Endothelial cell of umbilical vein (primary cell): ENCODE results near the gene KAT2A. TPM values are rescaled to one million over a fixed set of nuclear protein-coding genes. Genes with fewer than 3 reads are reported as not detected.

Experiments
- BruUV-seq: library from RNA; stranded (reverse); fragments of 400-500 nt; replicated peaks from 2 replicates; lab custom pipeline; 2021; lab: Mats Ljungman, UMichigan
- CTCF ChIA-PET: fragments of 300-600, 350-600 bp; sonication (Branson Sonifier 250); formaldehyde crosslinking; loops from one replicate; lab custom pipeline; 2021; ENCODE audit warnings: antibody characterized with exemption, inconsistent platforms; lab: Charles Lee
- POLR2A ChIA-PET: fragments of 300-600, 350-600 bp; sonication (Branson Sonifier 250); formaldehyde crosslinking; loops from one replicate; lab custom pipeline; 2021; ENCODE audit warnings: antibody characterized with exemption, inconsistent platforms; lab: Charles Lee
- DNase-seq: peaks from one replicate; pipeline ENCODE4 v3.0.0-alpha.2; 2011; ENCODE audit warnings: low read depth, low spot score
- FAIRE-seq: peaks from 2 replicates; lab custom pipeline; 2011; peaks lifted over from hg19 to GRCh38; lab: Jason Lieb, UNC
- H2AFZ ChIP-seq: 2 replicates; pipeline ENCODE4 v1.6.0; 2012; ENCODE audit warnings: low read depth, low read length, control low read depth, inconsistent platforms
- H3K27ac ChIP-seq: 2 replicates; pipeline ENCODE4 v1.5.1; 2011; ENCODE audit warnings: low read depth, mild to moderate bottlenecking, control low read depth, low read length, moderate library complexity; ENCODE audit not compliant: insufficient read depth
- H3K27me3 ChIP-seq, 2 experiments: 2 replicates each; pipeline versions ENCODE4 v1.6.0 to v1.6.1; 2011; ENCODE audit warnings: low read length in 2 of 2, mixed read lengths in 1 of 2; ENCODE audit not compliant: control insufficient read depth in 2 of 2, insufficient read depth in 2 of 2
- H3K36me3 ChIP-seq, 2 experiments: 2 replicates in 1 of 2; 3 replicates in 1 of 2; pipeline ENCODE4 v1.5.1; 2011; ENCODE audit warnings: low read length in 2 of 2, mild to moderate bottlenecking in 1 of 2, moderate library complexity in 1 of 2; ENCODE audit not compliant: control insufficient read depth in 2 of 2, insufficient read depth in 2 of 2; ENCODE audit errors: extremely low read depth in 1 of 2
- H3K4me1 ChIP-seq: 3 replicates; pipeline ENCODE4 v1.5.1; 2011; ENCODE audit warnings: mild to moderate bottlenecking, low read length; ENCODE audit not compliant: control insufficient read depth, insufficient read depth; ENCODE audit errors: extremely low read depth
- H3K4me2 ChIP-seq: 2 replicates; pipeline ENCODE4 v1.6.1; 2011; ENCODE audit warnings: low read length, control low read depth, mixed read lengths; ENCODE audit not compliant: insufficient read depth
- H3K4me3 ChIP-seq, 3 experiments: fragments of 200-600 bp in 1 of 3; sonication (generic), shearing (Covaris generic) in 1 of 3; replicated peaks in 1 of 3; 2 replicates each; pipeline ENCODE4 v1.5.1; 2011 to 2016; ENCODE audit warnings: control low read depth in 3 of 3, low read length in 3 of 3, mild to moderate bottlenecking in 2 of 3, inconsistent platforms in 1 of 3, low read depth in 1 of 3, moderate library complexity in 1 of 3; ENCODE audit not compliant: insufficient read depth in 1 of 3
- H3K79me2 ChIP-seq: 2 replicates; pipeline ENCODE4 v1.6.0; 2012; ENCODE audit warnings: low read length, inconsistent platforms; ENCODE audit not compliant: control insufficient read depth, insufficient read depth
- H3K9ac ChIP-seq: replicated peaks from 2 replicates; pipeline ENCODE3; 2011; ENCODE audit warnings: low read length, control low read depth; ENCODE audit not compliant: insufficient read depth; ENCODE audit errors: extremely low read depth
- H3K9me1 ChIP-seq: replicated peaks from 3 replicates; pipeline ENCODE4 v1.6.0; 2011; ENCODE audit warnings: mild to moderate bottlenecking, low read length; ENCODE audit not compliant: control insufficient read depth, insufficient read depth; ENCODE audit errors: extremely low read depth
- H3K9me3 ChIP-seq: replicated peaks from 2 replicates; pipeline ENCODE4 v1.5.1; 2012; ENCODE audit warnings: low read length, inconsistent platforms; ENCODE audit not compliant: control insufficient read depth, insufficient read depth
- H4K20me1 ChIP-seq: replicated peaks from 2 replicates; pipeline ENCODE3; 2011; ENCODE audit warnings: mild to moderate bottlenecking, low read length; ENCODE audit not compliant: control insufficient read depth, insufficient read depth; ENCODE audit errors: extremely low read depth
- EZH2 ChIP-seq: IDR thresholded peaks from 2 replicates; pipeline ENCODE4 v1.6.1; 2012; ENCODE audit warnings: borderline replicate concordance, low read depth, mild to moderate bottlenecking, moderate library complexity, low read length, inconsistent platforms; ENCODE audit not compliant: severe bottlenecking
- FOS ChIP-seq: IDR thresholded peaks from 2 replicates; pipeline ENCODE4 v1.6.1; 2011; ENCODE audit warnings: mild to moderate bottlenecking, low read length, moderate library complexity, borderline replicate concordance; ENCODE audit not compliant: insufficient read depth
- GATA2 ChIP-seq: IDR thresholded peaks from 2 replicates; pipeline ENCODE4 v1.7.0; 2011; ENCODE audit warnings: low read depth, mild to moderate bottlenecking, moderate library complexity, mixed read lengths, low read length; ENCODE audit not compliant: insufficient read length, insufficient read depth
- JUN ChIP-seq: IDR thresholded peaks from 2 replicates; pipeline ENCODE4 v1.6.1; 2011; ENCODE audit warnings: borderline replicate concordance, low read depth; ENCODE audit not compliant: insufficient read length, insufficient read depth
- MYC ChIP-seq: IDR thresholded peaks from one replicate; pipeline ENCODE4 v1.6.1; 2011; ENCODE audit warnings: mild to moderate bottlenecking, low read depth, low read length
- POLR2A ChIP-seq: IDR thresholded peaks from 2 replicates; pipeline ENCODE4 v1.6.1; 2012; ENCODE audit warnings: low read depth, mild to moderate bottlenecking, control low read depth, low read length
- POLR2AphosphoS5 ChIP-seq: IDR thresholded peaks from 2 replicates; pipeline ENCODE4 v1.6.1; 2012; ENCODE audit warnings: low read depth, mild to moderate bottlenecking, control low read depth, low read length, moderate library complexity; ENCODE audit not compliant: insufficient read depth
- dilution Hi-C: fragments of 300-500 bp; cut with MboI; formaldehyde crosslinking; loops from one replicate; pipeline ENCODE4 v1.15.0; 2019; ENCODE audit warnings: low sequenced_read_pairs; ENCODE audit not compliant: extremely low pct_ligation_motif_present
- intact Hi-C: fragments of 100-400 bp; cut with micrococcal nuclease; formaldehyde crosslinking; loops from one replicate; pipeline ENCODE4 v1.10.0; 2022
- polyA plus RNA-seq, 4 experiments: library from polyadenylated mRNA; depleted of rRNA in 3 of 4; stranded (reverse) in 3 of 4; unstranded in 1 of 4; fragments of >200 nt; gene quantifications; 2 replicates each; pipeline versions ENCODE4 v1.2.1 to v1.2.3, GENCODE V29; 2011 to 2012; ENCODE audit warnings: missing spikeins in 1 of 4
- total RNA-seq: library from RNA; stranded (reverse); gene quantifications from 2 replicates; pipeline ENCODE4 v1.2.3, GENCODE V29; 2021
- TF ChIP-seq, protein P1 (sequence below): IDR thresholded peaks from 2 replicates; pipeline ENCODE4 v1.6.1; 2011; ENCODE audit not compliant: insufficient read depth, insufficient read length
- TF ChIP-seq, protein P2 (sequence below), 2 donors: IDR thresholded peaks; 1 replicate in 1 of 2; 2 replicates in 1 of 2; pipeline ENCODE4 v1.5.1; 2011; ENCODE audit warnings: low read length in 2 of 2, mild to moderate bottlenecking in 2 of 2, moderate library complexity in 2 of 2, control low read depth in 1 of 2, inconsistent platforms in 1 of 2, low read depth in 1 of 2; ENCODE audit not compliant: insufficient read depth in 1 of 2; ENCODE audit errors: extremely low read depth in 1 of 2

KAT2A gene
- total and polyA plus RNA-seq, 2 donors (not counting 3 experiments of a cell fraction or from before 2014, with no cell fraction given): 32.9 to 33.4 TPM

DNA sequence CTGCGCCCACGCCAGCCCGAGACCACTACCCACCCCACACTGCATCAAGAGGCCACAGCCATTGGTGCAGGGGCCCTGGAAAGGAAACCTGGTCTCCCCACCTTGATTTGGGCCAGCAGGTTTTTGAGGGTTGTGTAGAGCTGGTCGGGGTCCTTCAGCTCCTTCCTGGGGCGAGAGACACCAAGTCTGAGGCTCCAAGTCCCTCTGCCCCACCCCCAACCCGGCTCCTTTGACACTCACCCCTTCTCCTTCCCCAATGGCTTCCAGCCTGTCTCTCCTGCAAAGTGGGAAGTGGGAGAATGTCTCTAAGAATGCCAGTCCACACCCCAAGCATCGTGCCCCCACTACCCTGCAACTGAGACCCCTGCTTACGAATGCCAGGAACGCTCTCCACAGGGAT, 7.0 kb downstream of the KAT2A start:
- H3K27ac ChIP-seq: no peak overlapping the region
- ChIA-PET POLR2A (no interaction called here), CTCF (interaction anchor here (1.5 to 2.2 kb wide), 6 partner anchors 42 to 154 kb away, joined by 5 to 13 read pairs (median 6); no protein-coding TSS in a partner anchor)
- no peaks in the 10 kb centered on the region for H3K27me3 ChIP-seq
- H3K4me3 ChIP-seq: no peak overlapping the region
- DNase-seq (no peak), FAIRE-seq (no peak)
- BruUV-seq: no TSS peak
- intact Hi-C loops: no loop called here
- no peaks in the 10 kb centered on the region for H3K9me3 ChIP-seq
- H3K4me2 ChIP-seq: no peak overlapping the region
- H3K36me3 ChIP-seq: no peaks in the 10 kb centered on the region
- TF ChIP-seq, protein P1, sequence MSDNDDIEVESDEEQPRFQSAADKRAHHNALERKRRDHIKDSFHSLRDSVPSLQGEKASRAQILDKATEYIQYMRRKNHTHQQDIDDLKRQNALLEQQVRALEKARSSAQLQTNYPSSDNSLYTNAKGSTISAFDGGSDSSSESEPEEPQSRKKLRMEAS: no peak
- TF ChIP-seq JUN: no peak
- no peak for TF ChIP-seq POLR2AphosphoS5
- TF ChIP-seq POLR2A: no peak
- TF ChIP-seq MYC: no peak
- TF ChIP-seq EZH2: no peak
- no peak for TF ChIP-seq GATA2
- TF ChIP-seq, protein P2, sequence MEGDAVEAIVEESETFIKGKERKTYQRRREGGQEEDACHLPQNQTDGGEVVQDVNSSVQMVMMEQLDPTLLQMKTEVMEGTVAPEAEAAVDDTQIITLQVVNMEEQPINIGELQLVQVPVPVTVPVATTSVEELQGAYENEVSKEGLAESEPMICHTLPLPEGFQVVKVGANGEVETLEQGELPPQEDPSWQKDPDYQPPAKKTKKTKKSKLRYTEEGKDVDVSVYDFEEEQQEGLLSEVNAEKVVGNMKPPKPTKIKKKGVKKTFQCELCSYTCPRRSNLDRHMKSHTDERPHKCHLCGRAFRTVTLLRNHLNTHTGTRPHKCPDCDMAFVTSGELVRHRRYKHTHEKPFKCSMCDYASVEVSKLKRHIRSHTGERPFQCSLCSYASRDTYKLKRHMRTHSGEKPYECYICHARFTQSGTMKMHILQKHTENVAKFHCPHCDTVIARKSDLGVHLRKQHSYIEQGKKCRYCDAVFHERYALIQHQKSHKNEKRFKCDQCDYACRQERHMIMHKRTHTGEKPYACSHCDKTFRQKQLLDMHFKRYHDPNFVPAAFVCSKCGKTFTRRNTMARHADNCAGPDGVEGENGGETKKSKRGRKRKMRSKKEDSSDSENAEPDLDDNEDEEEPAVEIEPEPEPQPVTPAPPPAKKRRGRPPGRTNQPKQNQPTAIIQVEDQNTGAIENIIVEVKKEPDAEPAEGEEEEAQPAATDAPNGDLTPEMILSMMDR (IDR thresholded peaks at IDR 0.05; ENCODE audit: extremely low read depth in 1 of 2, insufficient read depth in 1 of 2, low read depth in 1 of 2, low read length in 2 of 2): no peak
- no peak for TF ChIP-seq FOS
- dilution Hi-C loops: loop anchor here (25.0 kb wide), 1 partner anchor 152 kb away; the partner anchor contains the start of gene CNP
- H3K9me1 ChIP-seq: no peaks in the 10 kb centered on the region
- H3K9ac ChIP-seq: no peak overlapping the region
- no peak overlapping the region for H2AFZ ChIP-seq
- H4K20me1 ChIP-seq: no peaks in the 10 kb centered on the region
- H3K4me1 ChIP-seq: peaks cover 9% of the 10 kb centered on the region
- H3K79me2 ChIP-seq: no peaks in the 10 kb centered on the region
